NCI-H2081 treated with DMSO at 0.1 percent for 48 hours (cell line): ENCODE measurements around the gene CFAP43.

Experiments
- DNase-seq: peaks from one replicate; lab custom pipeline; 2025; lab: John Stamatoyannopoulos, UW

The CFAP43 gene

GRCh38 chr10:104231784-104232612, at the start of gene CFAP43:
CFAP43 (minus strand) TSS chr10:104232364; CDS start chr10:104232246, 118 bp downstream.
- DNase-seq, result peak; percentile 53

GRCh38 chr10:104281694-104282093, 49.5 kb upstream of the CFAP43 start:
- no peak for DNase-seq

- no peak for DNase-seq
These were observed 47.5 kb upstream of the CFAP43 start for GRCh38 chr10:104279550-104280259.

GRCh38 chr10:104277785-104278184, 45.6 kb upstream of the CFAP43 start:
- no peak for DNase-seq

GRCh38 chr10:104276192-104276591, 44.0 kb upstream of the CFAP43 start:
- no peak for DNase-seq

GRCh38 chr10:104274762-104275721, 42.9 kb upstream of the CFAP43 start:
- no peak for DNase-seq

- DNase-seq, result no peak
These were observed 41.9 kb upstream of the CFAP43 start for GRCh38 chr10:104273899-104274575.

- no peak for DNase-seq
These were observed 41.1 kb upstream of the CFAP43 start for GRCh38 chr10:104273286-104273685.

- peak; percentile 78 for DNase-seq
These were observed 36.8 kb upstream of the CFAP43 start, which contains the start of gene GSTO2 for GRCh38 chr10:104268713-104269645. GSTO2 (plus strand) TSS chr10:104269184; CDS start chr10:104274916, 5,732 bp downstream.

- DNase-seq, result no peak
These were observed 36.2 kb upstream of the CFAP43 start for GRCh38 chr10:104268405-104268712.

GRCh38 chr10:104267721-104268404, 35.7 kb upstream of the CFAP43 start:
- no peak for DNase-seq

GRCh38 chr10:104264783-104265182, 32.6 kb upstream of the CFAP43 start:
- no peak for DNase-seq

GRCh38 chr10:104262055-104262454, 29.9 kb upstream of the CFAP43 start:
- DNase-seq, result no peak

- DNase-seq, result no peak
These were observed 28.6 kb upstream of the CFAP43 start for GRCh38 chr10:104260775-104261115.

- no peak for DNase-seq
These were observed 28.0 kb upstream of the CFAP43 start for GRCh38 chr10:104259999-104260774.

GRCh38 chr10:104259456-104259855, 27.3 kb upstream of the CFAP43 start:
- DNase-seq, result no peak

- no peak for DNase-seq
These were observed 26.0 kb upstream of the CFAP43 start for GRCh38 chr10:104258209-104258608.

GRCh38 chr10:104257235-104257634, 25.1 kb upstream of the CFAP43 start:
- no peak for DNase-seq

- DNase-seq, result no peak
These were observed 24.3 kb upstream of the CFAP43 start for GRCh38 chr10:104256335-104256961.
